Mammary epithelial cell (primary cell): ENCODE data around the gene PMFBP1.

ENCODE experiments used
- EZH2 ChIP-seq: IDR thresholded peaks from 2 replicates; pipeline ENCODE4 v1.6.1; 2012; ENCODE audit warnings: low read length, inconsistent platforms, borderline replicate concordance
- TF ChIP-seq, protein P1 (sequence below), 2 donors: IDR thresholded peaks in 1 of 2; conservative IDR thresholded peaks in 1 of 2; 2 replicates each; pipeline ENCODE4 v1.5.1; 2011 to 2012; ENCODE audit warnings: inconsistent platforms in 2 of 2, low read length in 2 of 2, mild to moderate bottlenecking in 2 of 2, control low read depth in 1 of 2, low read depth in 1 of 2; ENCODE audit not compliant: insufficient read depth in 1 of 2; ENCODE audit errors: extremely low read depth in 1 of 2

DNA sequence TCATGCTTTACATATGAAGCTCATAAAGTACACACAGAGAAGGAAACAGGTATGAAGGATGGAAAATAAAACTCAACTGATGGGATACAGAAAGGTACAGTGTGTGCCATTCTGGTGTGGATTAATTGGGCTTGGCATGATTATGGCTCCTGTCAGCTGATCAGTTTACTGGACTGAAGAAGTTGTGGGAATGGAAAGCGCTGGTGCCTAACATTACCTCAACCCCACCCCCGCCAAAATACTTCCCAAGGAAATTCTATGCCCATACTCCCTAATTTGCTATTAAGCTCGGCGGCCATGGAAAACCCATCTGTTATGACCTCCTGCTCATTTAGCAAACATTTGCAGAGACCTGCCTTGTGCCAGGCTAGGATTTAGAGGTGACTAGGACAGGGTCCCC, 16.6 kb upstream of the PMFBP1 start:
- TF ChIP-seq, protein P1, sequence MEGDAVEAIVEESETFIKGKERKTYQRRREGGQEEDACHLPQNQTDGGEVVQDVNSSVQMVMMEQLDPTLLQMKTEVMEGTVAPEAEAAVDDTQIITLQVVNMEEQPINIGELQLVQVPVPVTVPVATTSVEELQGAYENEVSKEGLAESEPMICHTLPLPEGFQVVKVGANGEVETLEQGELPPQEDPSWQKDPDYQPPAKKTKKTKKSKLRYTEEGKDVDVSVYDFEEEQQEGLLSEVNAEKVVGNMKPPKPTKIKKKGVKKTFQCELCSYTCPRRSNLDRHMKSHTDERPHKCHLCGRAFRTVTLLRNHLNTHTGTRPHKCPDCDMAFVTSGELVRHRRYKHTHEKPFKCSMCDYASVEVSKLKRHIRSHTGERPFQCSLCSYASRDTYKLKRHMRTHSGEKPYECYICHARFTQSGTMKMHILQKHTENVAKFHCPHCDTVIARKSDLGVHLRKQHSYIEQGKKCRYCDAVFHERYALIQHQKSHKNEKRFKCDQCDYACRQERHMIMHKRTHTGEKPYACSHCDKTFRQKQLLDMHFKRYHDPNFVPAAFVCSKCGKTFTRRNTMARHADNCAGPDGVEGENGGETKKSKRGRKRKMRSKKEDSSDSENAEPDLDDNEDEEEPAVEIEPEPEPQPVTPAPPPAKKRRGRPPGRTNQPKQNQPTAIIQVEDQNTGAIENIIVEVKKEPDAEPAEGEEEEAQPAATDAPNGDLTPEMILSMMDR (conservative IDR thresholded peaks at IDR 0.05 in 1 of 2, IDR thresholded peaks at IDR 0.05 in 1 of 2; ENCODE audit: extremely low read depth in 1 of 2, insufficient read depth in 1 of 2, low read depth in 1 of 2, low read length in 2 of 2) = no peak
- no peak for TF ChIP-seq EZH2
